ENCODE measurements around the gene NUDT8.
"Not testable (repeated sequence)": the region's sequence is repeated elsewhere in the genome, so short reads cannot be mapped to it uniquely, and the experiment has no call there.

The NUDT8 gene

GRCh38 chr11:67611165-67611564, 18.6 kb downstream of the NUDT8 start:
- no peak for DNase-seq

- DNase-seq, result no peak
Observed at GRCh38 chr11:67610302-67610868, 19.4 kb downstream of the NUDT8 start.

- DNase-seq, result no peak
Observed at GRCh38 chr11:67609316-67609715, 20.4 kb downstream of the NUDT8 start.

GRCh38 chr11:67608486-67608885, 21.3 kb downstream of the NUDT8 start:
- DNase-seq, result no peak

- DNase-seq, result no peak
Observed at GRCh38 chr11:67607507-67607906, 22.2 kb downstream of the NUDT8 start.

- DNase-seq, result peak; percentile 96
Observed at GRCh38 chr11:67606492-67607295, 23.0 kb downstream of the NUDT8 start, which contains the start of gene NDUFV1. NDUFV1 (plus strand) TSS chr11:67606936; CDS start chr11:67607005, 69 bp downstream.

- no peak for DNase-seq
Observed at GRCh38 chr11:67606093-67606491, 23.6 kb downstream of the NUDT8 start.

GRCh38 chr11:67605231-67606011, 24.3 kb downstream of the NUDT8 start:
- no peak for DNase-seq

- no peak for DNase-seq
Observed at GRCh38 chr11:67604815-67605214, 24.9 kb downstream of the NUDT8 start.

GRCh38 chr11:67604119-67604518, 25.6 kb downstream of the NUDT8 start:
- DNase-seq, result not testable (repeated sequence)

GRCh38 chr11:67601098-67601497, 28.6 kb downstream of the NUDT8 start:
- DNase-seq, result no peak

GRCh38 chr11:67600324-67601029, 29.3 kb downstream of the NUDT8 start:
- DNase-seq, result no peak

- DNase-seq, result no peak
Observed at GRCh38 chr11:67599149-67599548, 30.6 kb downstream of the NUDT8 start.

GRCh38 chr11:67597963-67598362, 31.8 kb downstream of the NUDT8 start:
- not testable (repeated sequence) for DNase-seq

- not testable (repeated sequence) for DNase-seq
Observed at GRCh38 chr11:67597458-67597857, 32.3 kb downstream of the NUDT8 start.

GRCh38 chr11:67596753-67597300, 32.9 kb downstream of the NUDT8 start:
- no peak for DNase-seq

GRCh38 chr11:67594480-67594879, 35.3 kb downstream of the NUDT8 start:
- DNase-seq, result no peak

- DNase-seq, result no peak
Observed at GRCh38 chr11:67593565-67593905, 36.2 kb downstream of the NUDT8 start.

- DNase-seq, result no peak
Observed at GRCh38 chr11:67592880-67593564, 36.7 kb downstream of the NUDT8 start.

GRCh38 chr11:67588899-67589415, 40.8 kb downstream of the NUDT8 start:
- DNase-seq, result not testable (repeated sequence)

GRCh38 chr11:67588136-67588503, 41.6 kb downstream of the NUDT8 start:
- no peak for DNase-seq

All from NCI-H1105 (cell line).